ENCODE measurements around the gene ZNF23. TPM values are rescaled to one million over a fixed set of nuclear protein-coding genes. Genes with fewer than 3 reads are reported as not detected.

Gene ZNF23
- total RNA-seq, 1 experiment from 2014 or later: 11.6 TPM

GRCh38 chr16:71432906-71433305 lies 29.1 kb downstream of the ZNF23 start (continued):
- TF ChIP-seq FOXP4 (CRISPR knock-in tag; IDR thresholded peaks at IDR 0.05): no peak
- TF ChIP-seq ZSCAN18 (CRISPR knock-in tag; IDR thresholded peaks at IDR 0.05): no peak
- no peak for TF ChIP-seq NR1H2 (CRISPR knock-in tag; IDR thresholded peaks at IDR 0.05)

- no peaks in the 10 kb centered on the region for H3K36me3 Mint-ChIP-seq
- no peak overlapping the region for H3K4me3 Mint-ChIP-seq
- TF ChIP-seq NR1H2 (CRISPR knock-in tag; IDR thresholded peaks at IDR 0.05): no peak
- POLR2A ChIA-PET: no interaction called here
- no peak overlapping the region for H3K27ac Mint-ChIP-seq
- ATAC-seq: no peak
- no peaks in the 10 kb centered on the region for H3K9me3 Mint-ChIP-seq
- peaks cover 3% of the 10 kb centered on the region for H3K4me1 Mint-ChIP-seq
- peaks cover 15% of the 10 kb centered on the region for H3K27me3 Mint-ChIP-seq (ENCODE audit: low read depth)
- no peak for DNase-seq (ENCODE audit: low spot score)
- CTCF ChIA-PET: interaction anchor here (1.2 to 2.3 kb wide), 3 partner anchors 10 to 179 kb away, joined by 4 to 11 read pairs (median 5); no protein-coding TSS in a partner anchor
These were observed 30.1 kb downstream of the ZNF23 start for GRCh38 chr16:71431991-71432390.

- CTCF ChIA-PET: no interaction called here
- Mint-ChIP-seq H3K9me3 (no peaks in the 10 kb centered on the region), H3K27ac (no peak overlapping the region), H3K36me3 (no peaks in the 10 kb centered on the region), H3K27me3 (ENCODE audit: low read depth) (peaks cover 20% of the 10 kb centered on the region), H3K4me1 (peaks cover 10% of the 10 kb centered on the region), H3K4me3 (no peak overlapping the region)
- POLR2A ChIA-PET: no interaction called here
- DNase-seq (ENCODE audit: low spot score) (no peak), ATAC-seq (no peak)
- TF ChIP-seq E2F4 (CRISPR knock-in tag; IDR thresholded peaks at IDR 0.05; ENCODE audit: borderline replicate concordance, low read depth) (no peak), ZNF219 (CRISPR knock-in tag; IDR thresholded peaks at IDR 0.05; ENCODE audit: borderline replicate concordance) (no peak), ATF1 (CRISPR knock-in tag; IDR thresholded peaks at IDR 0.05) (no peak), ZNF425 (CRISPR knock-in tag; conservative IDR thresholded peaks at IDR 0.05) (no peak), ZNF671 (CRISPR knock-in tag; IDR thresholded peaks at IDR 0.05) (no peak), JUN (CRISPR knock-in tag; IDR thresholded peaks at IDR 0.05) (no peak), EMX1 (CRISPR knock-in tag; IDR thresholded peaks at IDR 0.05) (no peak), ERG (CRISPR knock-in tag; IDR thresholded peaks at IDR 0.05) (no peak)
These were observed 30.9 kb downstream of the ZNF23 start for GRCh38 chr16:71431176-71431575.

GRCh38 chr16:71430744-71431143 lies 31.3 kb downstream of the ZNF23 start:
- TF ChIP-seq E2F4 (CRISPR knock-in tag; IDR thresholded peaks at IDR 0.05; ENCODE audit: borderline replicate concordance, low read depth) (no peak), ARID4B (CRISPR knock-in tag; IDR thresholded peaks at IDR 0.05; ENCODE audit: borderline replicate concordance) (no peak), CREM (CRISPR knock-in tag; IDR thresholded peaks at IDR 0.05) (no peak), ZNF671 (CRISPR knock-in tag; IDR thresholded peaks at IDR 0.05) (no peak), ERG (CRISPR knock-in tag; IDR thresholded peaks at IDR 0.05) (no peak)
- Mint-ChIP-seq H3K36me3 (no peaks in the 10 kb centered on the region), H3K4me1 (peaks cover 10% of the 10 kb centered on the region), H3K27ac (no peak overlapping the region), H3K27me3 (ENCODE audit: low read depth) (peaks cover 25% of the 10 kb centered on the region), H3K4me3 (no peak overlapping the region), H3K9me3 (no peaks in the 10 kb centered on the region)
- no peak for DNase-seq (ENCODE audit: low spot score)
- ATAC-seq: no peak
- ChIA-PET CTCF (no interaction called here), POLR2A (no interaction called here)
